ENCODE results near the gene CCDC195. TPM values are rescaled to one million over a fixed set of nuclear protein-coding genes. Genes with fewer than 3 reads are reported as not detected.

Gene CCDC195
- not detected in 2 replicates for total RNA-seq (2014; rRNA removed; shearing (Covaris generic))

DNA sequence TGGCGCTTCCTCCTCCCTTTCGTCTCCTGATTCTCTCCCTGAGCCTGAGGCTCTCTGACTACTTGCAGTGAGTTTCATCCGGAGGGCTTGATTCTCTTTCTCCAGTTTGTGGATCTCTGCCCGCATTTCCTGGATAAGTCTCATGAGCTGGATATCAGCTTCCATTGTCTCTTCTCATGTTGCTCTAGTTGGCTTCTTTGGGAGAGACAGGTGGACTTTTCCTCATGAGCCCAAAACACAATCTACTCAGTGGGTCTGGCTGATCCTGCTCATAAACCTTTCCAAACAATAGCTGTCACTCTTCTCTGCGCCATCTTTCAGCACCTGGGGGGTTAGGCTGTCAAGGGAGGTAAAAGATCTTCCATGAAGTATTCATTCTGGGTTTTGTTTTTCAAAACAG, at the start of gene CCDC195:
Gene CCDC195, minus strand, starts transcription at position 165 of the 400 bp plus-strand sequence. Its CDS starts 0 bp downstream, at position 165.
- in situ Hi-C loops (cut with HindIII; ENCODE audit: low sequenced_read_pairs), result no loop called here

DNA sequence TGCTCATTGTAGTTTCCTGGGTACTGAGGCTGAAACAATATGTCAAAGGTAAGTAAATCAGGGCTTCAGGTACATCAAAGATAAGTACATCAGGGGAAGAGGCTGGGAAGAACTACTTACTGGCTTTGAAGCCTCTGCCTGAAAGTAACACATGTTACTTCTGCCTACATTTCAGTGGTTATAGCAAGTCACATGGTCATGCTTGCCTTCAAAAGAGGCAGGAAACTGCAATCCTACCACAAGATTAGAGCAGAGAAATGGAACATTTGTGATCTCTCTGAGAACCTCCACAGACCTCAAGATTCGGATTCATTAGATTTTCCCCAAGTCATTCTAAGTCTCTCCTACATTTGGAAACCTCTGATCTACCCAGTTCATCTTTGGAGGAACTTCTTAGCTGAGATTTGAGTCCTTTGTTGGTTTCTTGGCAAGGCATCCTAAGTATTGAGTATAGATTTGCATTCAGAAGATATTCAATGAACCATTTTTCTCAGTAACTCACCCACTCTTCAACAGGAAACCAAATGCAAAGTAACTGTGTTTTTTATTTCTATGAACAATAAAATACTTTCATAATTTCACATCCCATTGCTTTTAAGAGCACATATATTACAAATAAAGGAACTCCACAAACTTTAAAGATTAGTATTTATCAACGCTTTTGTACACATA, 48.5 kb upstream of the CCDC195 start:
- in situ Hi-C loops (cut with HindIII; ENCODE audit: low sequenced_read_pairs), result no loop called here
- DNase-seq (ENCODE audit: low spot score), result no peak

More for the DNA sequence above, at the start of gene CCDC195:
- no peak for DNase-seq (ENCODE audit: low spot score)

DNA sequence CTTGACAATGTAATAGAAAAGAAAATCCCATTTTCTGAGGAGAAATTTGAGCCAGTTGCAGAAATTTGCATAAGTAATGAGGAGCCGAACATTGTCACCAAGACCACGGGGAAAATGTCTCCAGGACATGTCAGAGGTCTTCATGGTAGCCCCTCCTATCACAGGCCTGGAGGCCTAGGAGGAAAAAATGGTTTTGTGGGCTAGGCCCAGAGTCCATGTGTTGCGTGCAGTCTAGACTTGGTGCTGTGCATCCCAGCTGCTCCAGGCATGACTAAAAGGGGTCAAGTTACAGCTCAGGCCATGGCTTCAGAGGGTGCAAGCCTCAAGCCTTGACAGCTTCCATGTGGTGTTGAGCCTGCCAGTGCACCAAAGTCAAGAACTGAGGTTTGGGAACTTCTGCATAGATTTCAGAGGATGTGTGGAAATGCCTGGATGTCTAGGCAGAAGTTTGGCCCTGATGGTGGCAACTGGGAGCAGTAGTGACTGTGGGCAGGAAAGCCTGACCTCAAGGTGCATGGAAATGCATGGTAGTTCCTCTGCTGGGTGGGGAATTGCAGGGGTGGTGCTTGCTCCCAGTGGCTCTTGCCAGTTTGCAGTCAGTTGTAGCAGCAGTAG, 41.9 kb upstream of the CCDC195 start:
- in situ Hi-C loops (cut with HindIII; ENCODE audit: low sequenced_read_pairs), result no loop called here
- no peak for DNase-seq (ENCODE audit: low spot score)

GRCh38 chr2:224753743-224754540, 37.8 kb upstream of the CCDC195 start:
- no peak for DNase-seq (ENCODE audit: low spot score)
- in situ Hi-C loops (cut with HindIII; ENCODE audit: low sequenced_read_pairs), result no loop called here

DNA sequence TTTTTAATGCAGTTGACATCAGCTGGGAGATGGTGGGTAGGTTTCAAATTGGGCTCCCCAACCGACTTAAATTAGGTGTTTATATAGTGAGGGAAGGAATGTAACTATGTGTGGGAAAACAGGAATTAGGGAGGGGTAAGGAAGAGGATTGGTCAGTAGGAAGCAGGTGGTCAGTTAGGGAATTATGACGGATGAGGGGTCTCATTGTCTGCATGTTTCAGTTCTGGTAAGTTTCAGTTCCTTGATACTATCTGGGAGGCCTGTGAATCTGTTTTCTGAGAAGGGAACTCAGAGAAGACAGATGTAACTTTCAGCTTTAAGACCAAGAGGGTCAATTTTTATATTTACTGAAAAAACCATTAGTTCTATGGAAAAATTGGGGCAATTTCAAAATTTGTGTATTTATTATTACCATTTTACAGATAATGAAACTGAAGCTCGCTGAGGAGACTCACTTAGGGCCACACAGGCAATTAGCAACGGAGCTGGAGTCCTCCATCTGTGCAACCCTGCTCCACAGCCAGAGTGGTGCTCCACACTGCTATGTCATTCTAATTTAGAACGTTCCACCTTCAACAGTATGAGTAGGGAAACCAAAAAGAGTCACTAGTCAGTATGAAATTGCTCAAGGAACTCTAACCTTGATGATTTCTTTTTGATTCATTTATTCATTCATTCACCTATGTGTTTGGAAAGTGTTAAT, 36.0 kb upstream of the CCDC195 start:
- in situ Hi-C loops (cut with HindIII; ENCODE audit: low sequenced_read_pairs), result no loop called here
- DNase-seq (ENCODE audit: low spot score), result no peak

- no peak for DNase-seq (ENCODE audit: low spot score)
- in situ Hi-C loops (cut with HindIII; ENCODE audit: low sequenced_read_pairs), result no loop called here
These were observed 33.0 kb upstream of the CCDC195 start for GRCh38 chr2:224749136-224749535.

DNA sequence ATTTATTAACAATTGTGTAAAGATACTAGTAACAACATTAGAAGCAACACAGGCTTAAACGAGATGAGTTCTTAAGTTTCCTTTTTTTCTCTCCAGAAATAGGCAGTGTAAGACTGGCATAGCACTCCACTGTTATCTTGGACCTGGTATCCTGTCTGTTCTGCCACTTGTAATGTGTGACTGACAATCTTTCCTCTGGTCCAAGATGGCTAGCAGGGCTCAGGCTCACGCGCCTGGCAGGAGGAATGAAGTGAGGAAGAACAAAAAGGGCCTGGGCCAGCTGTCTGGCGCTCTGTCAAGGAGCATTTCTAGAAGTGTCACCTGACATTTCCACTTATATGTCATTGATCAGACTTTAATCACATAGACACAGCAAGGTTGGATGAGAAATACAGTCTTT, 31.6 kb upstream of the CCDC195 start:
- no peak for DNase-seq (ENCODE audit: low spot score)
- in situ Hi-C loops (cut with HindIII; ENCODE audit: low sequenced_read_pairs), result no loop called here

DNA sequence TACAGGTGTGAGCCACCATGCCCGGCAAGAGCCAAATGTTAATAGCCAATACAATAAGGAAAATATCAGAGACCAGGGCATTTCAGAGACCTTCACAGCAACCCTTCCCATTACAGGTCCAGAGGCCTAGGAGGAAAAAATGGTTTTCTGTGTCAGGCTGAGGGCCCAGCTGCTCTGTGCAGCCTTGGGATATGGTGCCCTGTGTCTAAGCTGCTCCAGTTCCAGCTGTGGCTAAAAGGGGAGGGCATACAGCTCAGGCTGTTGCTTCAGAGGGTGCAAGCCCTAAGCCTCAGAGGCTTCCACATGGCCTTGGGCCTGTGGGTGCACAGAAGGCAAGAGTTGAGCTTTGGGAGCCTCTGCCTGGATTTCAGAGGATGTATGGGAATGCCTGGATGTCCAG, 20.1 kb upstream of the CCDC195 start:
- in situ Hi-C loops (cut with HindIII; ENCODE audit: low sequenced_read_pairs), result no loop called here
- DNase-seq (ENCODE audit: low spot score), result no peak

DNA sequence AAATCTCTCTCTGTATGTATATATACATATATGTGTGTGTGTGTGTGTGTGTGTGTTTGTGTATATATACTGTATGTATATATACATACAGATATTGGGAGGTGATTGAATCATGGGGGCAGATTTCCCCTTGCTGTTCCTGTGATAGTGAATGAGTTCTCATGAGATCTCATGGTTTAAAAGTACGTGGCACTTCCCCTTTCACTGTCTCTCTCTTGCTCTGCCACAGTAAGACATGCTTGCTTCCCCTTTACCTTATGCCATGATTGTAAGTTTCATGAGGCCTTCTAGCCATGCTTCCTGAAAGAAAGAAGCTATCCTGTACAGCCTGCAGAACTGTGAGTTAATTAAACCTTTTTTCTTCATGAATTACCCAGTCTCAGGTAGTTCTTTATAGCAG, 18.8 kb upstream of the CCDC195 start:
- in situ Hi-C loops (cut with HindIII; ENCODE audit: low sequenced_read_pairs), result no loop called here
- no peak for DNase-seq (ENCODE audit: low spot score)

GRCh38 chr2:224731665-224732064, 15.5 kb upstream of the CCDC195 start:
- no peak for DNase-seq (ENCODE audit: low spot score)
- in situ Hi-C loops (cut with HindIII; ENCODE audit: low sequenced_read_pairs), result no loop called here

GRCh38 chr2:224729435-224729834, 13.3 kb upstream of the CCDC195 start:
- DNase-seq (ENCODE audit: low spot score), result no peak
- in situ Hi-C loops (cut with HindIII; ENCODE audit: low sequenced_read_pairs), result no loop called here

DNA sequence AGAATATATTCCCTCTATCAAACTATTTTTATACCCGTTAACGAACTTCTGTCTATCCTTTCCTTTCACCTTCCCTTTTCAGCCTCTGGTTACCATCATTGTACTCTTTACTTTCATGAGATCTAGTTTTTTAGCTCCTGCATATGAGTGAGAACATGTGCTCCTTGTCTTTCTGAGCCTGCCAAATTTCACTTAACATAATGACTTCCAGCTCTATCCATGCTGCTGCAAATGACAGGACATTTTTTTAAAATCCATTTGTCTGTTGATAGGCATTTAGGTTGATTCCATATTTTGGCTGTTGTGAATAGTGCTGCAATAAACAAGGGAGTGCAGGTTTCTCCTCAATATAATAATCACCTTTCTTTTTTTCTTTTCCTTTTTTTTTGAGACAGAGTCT, 8.2 kb upstream of the CCDC195 start:
- DNase-seq (ENCODE audit: low spot score), result no peak
- in situ Hi-C loops (cut with HindIII; ENCODE audit: low sequenced_read_pairs), result no loop called here

DNA sequence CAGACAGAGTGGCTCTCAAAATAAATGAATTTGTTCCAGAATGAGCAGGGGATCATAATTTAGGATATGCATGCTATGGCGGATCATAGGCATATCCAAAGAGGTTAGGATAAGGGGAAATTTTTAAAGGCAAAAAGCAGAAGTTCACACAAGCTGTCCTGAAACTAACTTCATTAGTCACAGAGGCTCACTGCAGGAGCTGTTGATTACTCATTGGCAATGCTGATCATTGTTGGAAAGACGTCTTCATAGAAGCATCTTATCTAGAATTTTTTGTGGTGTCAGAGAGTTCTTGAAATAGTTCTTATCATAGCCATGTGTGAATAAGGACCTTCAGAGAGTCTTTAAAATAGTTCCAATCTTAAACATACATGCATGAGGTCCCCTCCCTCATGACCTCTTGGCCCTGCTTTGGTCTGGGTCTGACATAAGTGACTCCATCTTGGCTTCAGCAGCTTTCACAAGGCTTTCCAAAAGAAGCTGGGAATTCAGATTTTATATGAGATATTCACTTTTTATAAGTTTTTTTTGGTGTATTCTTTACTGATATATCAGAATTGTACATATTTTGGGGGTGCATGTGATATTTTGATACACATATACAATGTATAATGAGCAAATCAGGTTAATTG, 7.5 kb upstream of the CCDC195 start:
- DNase-seq (ENCODE audit: low spot score), result no peak

GRCh38 chr2:224722770-224723169, 6.6 kb upstream of the CCDC195 start:
- DNase-seq (ENCODE audit: low spot score), result peak; percentile 2
- in situ Hi-C loops (cut with HindIII; ENCODE audit: low sequenced_read_pairs), result no loop called here

More for the DNA sequence above, 7.5 kb upstream of the CCDC195 start:
- in situ Hi-C loops (cut with HindIII; ENCODE audit: low sequenced_read_pairs), result no loop called here

DNA sequence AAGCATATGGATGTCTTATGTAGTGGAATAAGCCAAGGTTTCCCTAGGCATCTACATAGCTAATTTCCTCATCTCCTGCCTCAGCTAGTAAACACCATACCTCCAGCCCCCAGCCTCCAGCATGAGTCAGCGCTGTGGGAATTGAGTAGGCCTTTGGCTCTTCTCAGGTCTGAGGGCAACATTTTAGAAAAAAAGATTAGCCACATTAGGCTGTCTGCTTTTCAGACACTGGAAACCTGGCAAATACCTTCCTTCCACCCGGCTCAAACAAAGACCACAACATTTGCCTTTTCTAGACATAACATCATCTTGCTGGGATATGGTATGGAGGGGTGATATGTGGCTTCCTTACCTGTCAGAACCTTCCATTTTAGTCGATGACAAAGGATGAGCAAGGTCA, 6.1 kb upstream of the CCDC195 start:
- DNase-seq (ENCODE audit: low spot score), result no peak
- in situ Hi-C loops (cut with HindIII; ENCODE audit: low sequenced_read_pairs), result no loop called here

- no peak for DNase-seq (ENCODE audit: low spot score)
- in situ Hi-C loops (cut with HindIII; ENCODE audit: low sequenced_read_pairs), result no loop called here
These were observed 756 bp upstream of the CCDC195 start for GRCh38 chr2:224716921-224717320.

DNA sequence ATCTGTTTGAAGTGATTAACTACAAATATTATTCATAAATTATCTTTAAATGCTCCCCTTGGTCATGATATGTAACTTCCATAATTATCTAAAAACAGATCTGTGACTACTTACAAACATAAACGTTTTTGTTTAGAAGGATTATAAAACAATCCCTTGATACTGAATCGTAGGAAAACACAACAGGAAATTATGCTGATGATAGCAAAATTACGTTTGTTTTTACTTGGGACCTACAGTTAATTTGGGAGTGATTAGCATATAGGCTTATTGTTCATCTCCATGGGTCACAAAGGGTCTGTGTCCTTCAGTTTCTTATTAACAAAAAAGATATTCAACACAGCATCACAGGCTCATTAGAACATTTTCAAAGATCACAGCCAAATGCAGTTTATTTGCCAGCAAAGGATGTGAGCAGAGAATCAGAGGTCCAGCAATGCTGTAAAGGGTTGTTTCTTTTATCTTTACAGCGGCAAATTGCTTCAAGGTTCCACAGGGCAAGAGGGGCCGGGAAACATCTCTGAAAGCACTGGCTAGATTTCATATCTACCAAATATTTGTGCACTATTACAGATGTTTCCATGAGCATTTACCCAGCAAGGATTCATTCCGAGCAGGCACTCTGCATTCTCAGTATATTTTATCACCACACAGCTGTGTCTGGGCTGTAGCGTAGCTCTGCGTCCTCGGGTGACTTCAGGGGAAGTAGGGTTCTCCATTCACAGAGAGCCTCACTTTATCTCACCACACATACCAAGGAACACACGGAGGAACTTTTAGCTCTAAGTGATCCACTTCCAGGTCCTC, 4.1 kb downstream of the CCDC195 start:
- no peak for DNase-seq (ENCODE audit: low spot score)
- in situ Hi-C loops (cut with HindIII; ENCODE audit: low sequenced_read_pairs), result no loop called here

DNA sequence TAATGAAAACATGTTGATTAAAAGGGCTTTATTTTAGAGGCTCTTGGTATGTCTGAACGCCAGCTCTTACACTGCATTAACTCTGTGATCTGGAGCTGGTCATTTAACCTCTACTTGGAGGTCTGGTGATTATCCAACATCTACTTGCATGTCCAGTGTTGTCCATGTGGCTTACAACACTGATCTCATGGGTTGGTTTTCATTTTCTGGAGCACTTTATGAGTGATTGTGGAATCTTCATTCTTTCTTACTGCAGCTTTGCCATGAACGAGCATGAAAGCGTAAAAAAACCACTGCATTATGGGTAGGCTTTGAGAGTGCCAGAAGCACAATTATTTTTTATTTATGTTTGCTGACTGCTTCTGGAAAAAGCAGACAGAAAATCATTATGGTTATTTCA, 4.8 kb downstream of the CCDC195 start:
- in situ Hi-C loops (cut with HindIII; ENCODE audit: low sequenced_read_pairs), result no loop called here
- DNase-seq (ENCODE audit: low spot score), result no peak

Data from G401 (cell line).